Ascending aorta (tissue), 2 donors: ENCODE results near the gene SLC28A1. TPM values are rescaled to one million over a fixed set of nuclear protein-coding genes. Genes with fewer than 3 reads are reported as not detected.

Source experiments
- DNase-seq, 2 donors: peaks; one replicate each; pipeline ENCODE4 v3.0.0-alpha.2; 2019; ENCODE audit warnings: low spot score in 2 of 2
- H3K27ac ChIP-seq, 2 donors: fragments of 200-600 bp; sonication (generic); one replicate each; pipeline ENCODE4 v1.5.1; 2016 to 2017; ENCODE audit warnings: mild to moderate bottlenecking in 1 of 2
- H3K27me3 ChIP-seq: fragments of 200-600 bp; sonication (generic); one replicate; pipeline ENCODE4 v1.5.1; 2017
- H3K36me3 ChIP-seq, 2 donors: fragments of 200-600 bp; sonication (generic); one replicate each; pipeline ENCODE4 v1.5.1; 2016
- H3K4me1 ChIP-seq, 2 donors: fragments of 200-600 bp; sonication (generic); one replicate each; pipeline ENCODE4 v1.5.1; 2016 to 2017; ENCODE audit warnings: mild to moderate bottlenecking in 1 of 2
- H3K4me3 ChIP-seq, 2 donors: fragments of 200-600 bp; sonication (generic); one replicate each; pipeline ENCODE4 v1.5.1; 2016 to 2017; ENCODE audit warnings: mild to moderate bottlenecking in 1 of 2
- H3K9me3 ChIP-seq, 2 donors: fragments of 200-600 bp; sonication (generic); one replicate each; pipeline ENCODE4 v1.5.1; 2016
- intact Hi-C: fragments of 100-400 bp; cut with DNase I; formaldehyde crosslinking; loops from one replicate; pipeline ENCODE4 v1.15.1; 2023
- total RNA-seq: library from RNA; depleted of rRNA; stranded (reverse); fragments of >200 nt; gene quantifications from one replicate; pipeline ENCODE4 v1.1.0, GENCODE V29; 2016
- TF ChIP-seq, protein P1 (sequence below), 3 experiments: fragments of 200-600 bp in 2 of 3; fragments of 450-650 bp in 1 of 3; sonication (generic) in 2 of 3; IDR thresholded peaks; one replicate each; pipeline ENCODE4 v1.5.1; 2016 to 2019; ENCODE audit warnings: antibody characterized with exemption in 3 of 3, mild to moderate bottlenecking in 1 of 3, moderate library complexity in 1 of 3

Gene SLC28A1
- total RNA-seq, 1 donor from 2014 or later = not detected

- intact Hi-C loops = no loop called here
- Histone ChIP-seq H3K4me3 (no peak overlapping the region), H3K9me3 (no peaks in the 10 kb centered on the region), H3K36me3 (peaks cover 37 to 41% of the 10 kb centered on the region in 2 donors), H3K27ac (peak overlapping the region in 1 of 2 donors; percentile 20), H3K4me1 (no peaks in the 10 kb centered on the region), H3K27me3 (no peaks in the 10 kb centered on the region)
- TF ChIP-seq, protein P1, sequence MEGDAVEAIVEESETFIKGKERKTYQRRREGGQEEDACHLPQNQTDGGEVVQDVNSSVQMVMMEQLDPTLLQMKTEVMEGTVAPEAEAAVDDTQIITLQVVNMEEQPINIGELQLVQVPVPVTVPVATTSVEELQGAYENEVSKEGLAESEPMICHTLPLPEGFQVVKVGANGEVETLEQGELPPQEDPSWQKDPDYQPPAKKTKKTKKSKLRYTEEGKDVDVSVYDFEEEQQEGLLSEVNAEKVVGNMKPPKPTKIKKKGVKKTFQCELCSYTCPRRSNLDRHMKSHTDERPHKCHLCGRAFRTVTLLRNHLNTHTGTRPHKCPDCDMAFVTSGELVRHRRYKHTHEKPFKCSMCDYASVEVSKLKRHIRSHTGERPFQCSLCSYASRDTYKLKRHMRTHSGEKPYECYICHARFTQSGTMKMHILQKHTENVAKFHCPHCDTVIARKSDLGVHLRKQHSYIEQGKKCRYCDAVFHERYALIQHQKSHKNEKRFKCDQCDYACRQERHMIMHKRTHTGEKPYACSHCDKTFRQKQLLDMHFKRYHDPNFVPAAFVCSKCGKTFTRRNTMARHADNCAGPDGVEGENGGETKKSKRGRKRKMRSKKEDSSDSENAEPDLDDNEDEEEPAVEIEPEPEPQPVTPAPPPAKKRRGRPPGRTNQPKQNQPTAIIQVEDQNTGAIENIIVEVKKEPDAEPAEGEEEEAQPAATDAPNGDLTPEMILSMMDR (IDR thresholded peaks at IDR 0.05) = no peak
- peak in 1 of 2 donors; percentile 47 for DNase-seq
Measured at GRCh38 chr15:84856731-84857417, 27.6 kb upstream of the SLC28A1 start.

- H3K27ac ChIP-seq = peak overlapping the region in 1 of 2 donors; percentile 20
- H3K36me3 ChIP-seq = peaks cover 37 to 48% of the 10 kb centered on the region in 2 donors
- no peaks in the 10 kb centered on the region for H3K4me1 ChIP-seq
- intact Hi-C loops = no loop called here
- no peaks in the 10 kb centered on the region for H3K9me3 ChIP-seq
- DNase-seq = peak in 1 of 2 donors; percentile 53
- TF ChIP-seq, protein P1 (IDR thresholded peaks at IDR 0.05) = no peak
- H3K27me3 ChIP-seq = no peaks in the 10 kb centered on the region
- H3K4me3 ChIP-seq = no peak overlapping the region
Measured at GRCh38 chr15:84857418-84858004, 27.0 kb upstream of the SLC28A1 start.

DNA sequence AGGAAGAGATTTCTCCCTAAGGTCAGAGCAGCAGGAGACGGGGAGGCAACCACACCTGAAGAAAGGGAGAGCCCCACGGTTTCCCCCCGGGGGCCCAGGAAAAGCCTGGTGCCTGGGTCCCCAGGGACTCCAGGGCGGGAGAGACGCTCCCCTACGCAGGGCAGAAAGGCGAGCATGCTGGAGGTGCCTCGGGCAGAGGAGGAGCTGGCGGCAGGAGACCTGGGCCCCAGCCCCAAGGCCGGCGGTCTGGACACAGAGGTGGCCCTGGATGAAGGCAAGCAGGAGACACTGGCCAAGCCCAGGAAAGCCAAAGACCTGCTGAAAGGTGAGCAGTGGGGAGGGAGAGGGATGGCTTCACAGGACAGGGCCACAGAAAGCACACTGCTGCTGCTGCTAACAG, 26.2 kb upstream of the SLC28A1 start:
- intact Hi-C loops = no loop called here
- Histone ChIP-seq H3K27ac (peak overlapping the region in 1 of 2 donors; percentile 20), H3K9me3 (no peaks in the 10 kb centered on the region), H3K36me3 (peaks cover 37 to 52% of the 10 kb centered on the region in 2 donors), H3K4me3 (no peak overlapping the region), H3K27me3 (no peaks in the 10 kb centered on the region), H3K4me1 (no peaks in the 10 kb centered on the region)
- peak in 1 of 2 donors; percentile 55 for DNase-seq
- TF ChIP-seq, protein P1 (IDR thresholded peaks at IDR 0.05) = no peak

GRCh38 chr15:84859144-84859543, 25.3 kb upstream of the SLC28A1 start:
- peak overlapping the region; percentile 10 to 46 for H3K27ac ChIP-seq
- no peaks in the 10 kb centered on the region for H3K27me3 ChIP-seq
- H3K36me3 ChIP-seq = peaks cover 37 to 59% of the 10 kb centered on the region in 2 donors
- TF ChIP-seq, protein P1 (IDR thresholded peaks at IDR 0.05) = no peak
- DNase-seq = peak in 1 of 2 donors; percentile 31
- peaks cover 3 to 6% of the 10 kb centered on the region in 2 donors for H3K4me1 ChIP-seq
- H3K4me3 ChIP-seq = no peak overlapping the region
- H3K9me3 ChIP-seq = no peaks in the 10 kb centered on the region
- intact Hi-C loops = no loop called here

DNA sequence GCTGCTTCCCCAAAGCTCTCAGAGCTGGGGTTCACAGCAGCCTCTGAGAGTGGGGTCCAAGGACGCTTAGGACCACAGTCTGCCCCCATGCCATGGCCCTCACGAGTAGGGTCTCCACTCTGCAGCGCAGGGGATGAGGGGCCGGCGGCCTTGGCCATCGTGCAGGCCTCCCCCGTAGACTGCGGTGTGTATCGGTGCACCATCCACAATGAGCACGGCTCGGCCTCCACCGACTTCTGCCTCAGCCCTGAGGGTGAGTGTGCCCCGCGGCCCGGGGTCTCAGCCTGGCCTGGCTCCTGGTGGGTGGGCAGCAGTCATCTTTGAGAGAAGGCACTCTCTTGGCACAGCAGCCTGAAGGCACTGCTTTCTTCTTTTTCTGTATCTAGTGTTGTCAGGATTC, 24.8 kb upstream of the SLC28A1 start:
- Histone ChIP-seq H3K27ac (peak overlapping the region in 1 of 2 donors; percentile 46), H3K27me3 (no peaks in the 10 kb centered on the region), H3K36me3 (peaks cover 37 to 59% of the 10 kb centered on the region in 2 donors), H3K4me1 (peaks cover 3 to 11% of the 10 kb centered on the region in 2 donors), H3K9me3 (no peaks in the 10 kb centered on the region), H3K4me3 (no peak overlapping the region)
- intact Hi-C loops = loop anchor here (10.0 kb wide), 1 partner anchor 185 kb away; no protein-coding TSS in a partner anchor
- TF ChIP-seq, protein P1 (IDR thresholded peaks at IDR 0.05) = no peak
- DNase-seq = peak in 1 of 2 donors; percentile 56
